NCI-H1105 treated with DMSO at 0.1 percent for 48 hours (cell line): ENCODE results near the gene ROS1.
"Not testable (repeated sequence)": the region's sequence is repeated elsewhere in the genome, so short reads cannot be mapped to it uniquely, and the experiment has no call there.

Experiments
- DNase-seq: peaks from one replicate; lab custom pipeline; 2025; lab: John Stamatoyannopoulos, UW

ROS1 gene

GRCh38 chr6:117380298-117380697 is 45.4 kb downstream of the ROS1 start:
- DNase-seq = no peak

GRCh38 chr6:117375446-117375845 is 50.3 kb downstream of the ROS1 start:
- DNase-seq = no peak

- no peak for DNase-seq
Measured at GRCh38 chr6:117373211-117373813, 52.4 kb downstream of the ROS1 start.

- not testable (repeated sequence) for DNase-seq
Measured at GRCh38 chr6:117372289-117372688, 53.5 kb downstream of the ROS1 start.

- no peak for DNase-seq
Measured at GRCh38 chr6:117371492-117371891, 54.2 kb downstream of the ROS1 start.

GRCh38 chr6:117359581-117359980 is 66.2 kb downstream of the ROS1 start:
- no peak for DNase-seq

- no peak for DNase-seq
Measured at GRCh38 chr6:117354671-117355070, 71.1 kb downstream of the ROS1 start.

- DNase-seq = peak; percentile 25
Measured at GRCh38 chr6:117352466-117353081, 73.2 kb downstream of the ROS1 start.

GRCh38 chr6:117351521-117351920 is 74.2 kb downstream of the ROS1 start:
- no peak for DNase-seq

- DNase-seq = peak; percentile 77
Measured at GRCh38 chr6:117346142-117346930, 79.4 kb downstream of the ROS1 start.

- DNase-seq = no peak
Measured at GRCh38 chr6:117345292-117345610, 80.5 kb downstream of the ROS1 start.

- DNase-seq = no peak
Measured at GRCh38 chr6:117344444-117345291, 81.1 kb downstream of the ROS1 start.

- no peak for DNase-seq
Measured at GRCh38 chr6:117338567-117338966, 87.2 kb downstream of the ROS1 start.

- DNase-seq = no peak
Measured at GRCh38 chr6:117329926-117330325, 95.8 kb downstream of the ROS1 start.

GRCh38 chr6:117328500-117328899 is 97.2 kb downstream of the ROS1 start:
- DNase-seq = no peak

GRCh38 chr6:117328005-117328389 is 97.7 kb downstream of the ROS1 start:
- DNase-seq = no peak

- no peak for DNase-seq
Measured at GRCh38 chr6:117327149-117328004, 98.4 kb downstream of the ROS1 start.

GRCh38 chr6:117326396-117326795 is 99.3 kb downstream of the ROS1 start:
- no peak for DNase-seq

- DNase-seq = peak; percentile 63
Measured at GRCh38 chr6:117317261-117317660, 108.5 kb downstream of the ROS1 start.

GRCh38 chr6:117311726-117312125 is 114.0 kb downstream of the ROS1 start:
- no peak for DNase-seq

GRCh38 chr6:117311310-117311709 is 114.4 kb downstream of the ROS1 start:
- no peak for DNase-seq

- no peak for DNase-seq
Measured at GRCh38 chr6:117309611-117310010, 116.1 kb downstream of the ROS1 start.
